ENCODE results near the gene APH1B.
A peak's percentile ranks its signal among the peaks of the same experiment; 100 is the strongest.

Gene APH1B

GRCh38 chr15:63251701-63252100 lies 25.7 kb upstream of the APH1B start:
- FAIRE-seq (no peak), DNase-seq (ENCODE audit: low spot score) (peak; percentile 56)

- DNase-seq (ENCODE audit: low spot score) (no peak), FAIRE-seq (no peak)
These were observed 25.1 kb upstream of the APH1B start for GRCh38 chr15:63252292-63252691.

GRCh38 chr15:63254991-63255390 lies 22.4 kb upstream of the APH1B start:
- DNase-seq (ENCODE audit: low spot score), result no peak
- FAIRE-seq, result no peak

- DNase-seq (ENCODE audit: low spot score), result no peak
- FAIRE-seq, result no peak
These were observed 21.9 kb upstream of the APH1B start for GRCh38 chr15:63255489-63255990.

GRCh38 chr15:63256433-63257274 lies 20.8 kb upstream of the APH1B start:
- FAIRE-seq (peak; percentile 94), DNase-seq (ENCODE audit: low spot score) (peak; percentile 69)

- DNase-seq (ENCODE audit: low spot score), result no peak
- no peak for FAIRE-seq
These were observed 18.7 kb upstream of the APH1B start for GRCh38 chr15:63258658-63259057.

GRCh38 chr15:63260791-63261190 lies 16.6 kb upstream of the APH1B start:
- DNase-seq (ENCODE audit: low spot score), result no peak

GRCh38 chr15:63261311-63261710 lies 16.1 kb upstream of the APH1B start:
- DNase-seq (ENCODE audit: low spot score), result no peak
- no peak for FAIRE-seq

More at GRCh38 chr15:63260791-63261190, 16.6 kb upstream of the APH1B start:
- FAIRE-seq, result no peak

- FAIRE-seq (no peak), DNase-seq (ENCODE audit: low spot score) (no peak)
These were observed 13.9 kb upstream of the APH1B start for GRCh38 chr15:63263519-63263918.

GRCh38 chr15:63264688-63265293 lies 12.6 kb upstream of the APH1B start:
- FAIRE-seq, result peak; percentile 38
- no peak for DNase-seq (ENCODE audit: low spot score)

GRCh38 chr15:63274427-63274826 lies 3.0 kb upstream of the APH1B start:
- no peak for DNase-seq (ENCODE audit: low spot score)
- no peak for FAIRE-seq

GRCh38 chr15:63276342-63277037 lies 915 bp upstream of the APH1B start:
- no peak for DNase-seq (ENCODE audit: low spot score)
- FAIRE-seq, result no peak

- FAIRE-seq (no peak), DNase-seq (ENCODE audit: low spot score) (no peak)
These were observed 570 bp downstream of the APH1B start for GRCh38 chr15:63277893-63278456.

GRCh38 chr15:63283126-63283525 lies 5.7 kb downstream of the APH1B start:
- DNase-seq (ENCODE audit: low spot score) (no peak), FAIRE-seq (no peak)

GRCh38 chr15:63284335-63284734 lies 6.9 kb downstream of the APH1B start:
- FAIRE-seq, result no peak
- no peak for DNase-seq (ENCODE audit: low spot score)

GRCh38 chr15:63287109-63287508 lies 9.7 kb downstream of the APH1B start:
- no peak for DNase-seq (ENCODE audit: low spot score)

GRCh38 chr15:63288342-63288741 lies 10.9 kb downstream of the APH1B start:
- DNase-seq (ENCODE audit: low spot score), result no peak
- no peak for FAIRE-seq

More at GRCh38 chr15:63287109-63287508, 9.7 kb downstream of the APH1B start:
- FAIRE-seq, result no peak

GRCh38 chr15:63288778-63289378 lies 11.5 kb downstream of the APH1B start:
- peak; percentile 84 for FAIRE-seq

GRCh38 chr15:63291507-63291906 lies 14.1 kb downstream of the APH1B start:
- peak; percentile 70 for FAIRE-seq

More at GRCh38 chr15:63288778-63289378, 11.5 kb downstream of the APH1B start:
- DNase-seq (ENCODE audit: low spot score), result peak; percentile 54

GRCh38 chr15:63292241-63292640 lies 14.8 kb downstream of the APH1B start:
- FAIRE-seq, result no peak
- no peak for DNase-seq (ENCODE audit: low spot score)

More at GRCh38 chr15:63291507-63291906, 14.1 kb downstream of the APH1B start:
- peak; percentile 78 for DNase-seq (ENCODE audit: low spot score)

GRCh38 chr15:63292771-63293170 lies 15.4 kb downstream of the APH1B start:
- DNase-seq (ENCODE audit: low spot score), result peak; percentile 81
- FAIRE-seq, result peak; percentile 81

Data from RCC 7860 (cell line).